ENCODE results near the gene SLC25A33. TPM values are rescaled to one million over a fixed set of nuclear protein-coding genes. Genes with fewer than 3 reads are reported as not detected.

Gene SLC25A33
- total RNA-seq, 2 experiments from 2014 or later = 12.9 to 13.7 TPM

- ChIA-PET POLR2A (no interaction called here), CTCF (interaction anchor here (0.5 to 0.6 kb wide), 2 partner anchors 37 to 429 kb away, joined by 3 read pairs; no protein-coding TSS in a partner anchor)
Measured at GRCh38 chr1:9610548-9610947, 71.3 kb downstream of the SLC25A33 start.

GRCh38 chr1:9611716-9612115, 72.5 kb downstream of the SLC25A33 start:
- ChIA-PET POLR2A (no interaction called here), CTCF (no interaction called here)

DNA sequence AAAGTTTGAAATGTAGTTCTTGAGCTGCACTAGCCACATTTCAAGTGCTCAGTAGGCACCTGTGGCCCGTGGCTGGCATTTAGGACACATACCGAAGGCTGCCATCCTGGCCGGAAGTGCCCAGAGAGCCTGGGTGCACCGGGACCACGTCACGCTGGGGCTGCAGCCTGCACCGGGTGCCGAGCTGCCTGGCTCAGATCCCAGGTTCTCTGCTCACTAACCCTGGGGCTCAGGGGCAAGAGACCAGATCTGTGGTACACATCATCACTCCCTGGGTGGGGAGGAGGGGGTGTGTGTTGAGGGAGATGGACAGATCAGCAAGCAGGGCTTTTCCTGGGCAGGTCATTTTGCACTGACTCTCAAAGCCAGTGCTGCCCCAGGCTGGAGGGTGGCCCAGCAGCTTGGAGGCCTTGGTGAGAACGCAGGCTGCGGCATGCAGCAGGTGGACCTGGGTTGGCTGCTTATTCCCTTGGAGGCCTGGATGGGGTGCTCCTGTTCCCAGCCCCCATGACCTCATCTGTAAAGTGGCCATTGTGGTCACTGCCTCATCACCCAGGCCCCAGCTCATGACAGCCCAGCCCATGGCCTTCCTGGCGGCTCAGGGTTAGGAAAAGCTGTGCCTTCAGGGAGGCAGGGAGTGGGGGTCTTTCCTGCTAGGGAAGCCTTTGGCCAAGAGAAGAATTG, 73.0 kb downstream of the SLC25A33 start:
- ChIA-PET CTCF (no interaction called here), POLR2A (no interaction called here)

- CTCF ChIA-PET = no interaction called here
- POLR2A ChIA-PET = no interaction called here
Measured at GRCh38 chr1:9612871-9613624, 73.8 kb downstream of the SLC25A33 start.

GRCh38 chr1:9613625-9614299, 74.5 kb downstream of the SLC25A33 start:
- ChIA-PET POLR2A (no interaction called here), CTCF (interaction anchor here (0.6 kb wide), 1 partner anchor 108 kb away, joined by 3 read pairs; no protein-coding TSS in a partner anchor)

DNA sequence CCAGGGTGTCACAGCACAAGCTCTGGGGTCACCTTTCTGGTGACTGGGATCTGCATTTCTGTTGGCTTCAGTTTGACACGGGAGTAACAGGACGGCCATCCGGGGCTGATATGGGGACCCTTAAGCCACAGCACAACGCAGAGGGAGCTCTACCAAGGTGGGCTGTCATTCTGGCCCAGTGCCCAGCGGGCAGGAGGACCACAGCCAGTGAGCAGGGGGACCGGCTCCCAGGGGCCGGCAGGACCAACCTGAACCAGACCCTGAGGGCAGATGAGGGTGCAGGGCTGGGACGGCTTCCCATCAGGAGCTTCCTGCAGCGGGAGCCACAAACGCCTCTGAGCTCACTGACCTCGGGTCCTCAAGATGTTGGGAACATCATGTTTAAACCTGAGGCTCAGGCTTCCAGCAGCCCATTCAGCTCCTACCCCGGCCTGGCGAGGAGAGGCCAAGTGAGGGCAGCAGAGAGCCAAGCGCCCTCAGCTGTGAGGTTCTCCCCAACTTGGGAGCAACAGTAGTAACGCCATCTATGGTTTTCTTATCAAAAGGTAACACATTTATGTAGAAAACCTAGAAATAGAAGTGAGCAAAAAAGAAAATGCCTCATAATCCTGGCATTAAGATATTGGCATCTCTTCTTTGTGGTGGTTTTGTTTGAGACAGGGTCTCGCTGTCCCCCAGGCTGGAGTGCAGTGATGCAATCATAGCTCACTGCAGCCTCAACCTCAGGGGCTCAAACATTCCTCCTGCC, 76.2 kb downstream of the SLC25A33 start:
- CTCF ChIA-PET = interaction anchor here (0.5 to 2.0 kb wide), 11 partner anchors 8 to 168 kb away, joined by 3 to 8 read pairs (median 3); no protein-coding TSS in a partner anchor
- POLR2A ChIA-PET = interaction anchor here (0.7 kb wide), 1 partner anchor 1497 kb away, joined by 3 read pairs; no protein-coding TSS in a partner anchor

DNA sequence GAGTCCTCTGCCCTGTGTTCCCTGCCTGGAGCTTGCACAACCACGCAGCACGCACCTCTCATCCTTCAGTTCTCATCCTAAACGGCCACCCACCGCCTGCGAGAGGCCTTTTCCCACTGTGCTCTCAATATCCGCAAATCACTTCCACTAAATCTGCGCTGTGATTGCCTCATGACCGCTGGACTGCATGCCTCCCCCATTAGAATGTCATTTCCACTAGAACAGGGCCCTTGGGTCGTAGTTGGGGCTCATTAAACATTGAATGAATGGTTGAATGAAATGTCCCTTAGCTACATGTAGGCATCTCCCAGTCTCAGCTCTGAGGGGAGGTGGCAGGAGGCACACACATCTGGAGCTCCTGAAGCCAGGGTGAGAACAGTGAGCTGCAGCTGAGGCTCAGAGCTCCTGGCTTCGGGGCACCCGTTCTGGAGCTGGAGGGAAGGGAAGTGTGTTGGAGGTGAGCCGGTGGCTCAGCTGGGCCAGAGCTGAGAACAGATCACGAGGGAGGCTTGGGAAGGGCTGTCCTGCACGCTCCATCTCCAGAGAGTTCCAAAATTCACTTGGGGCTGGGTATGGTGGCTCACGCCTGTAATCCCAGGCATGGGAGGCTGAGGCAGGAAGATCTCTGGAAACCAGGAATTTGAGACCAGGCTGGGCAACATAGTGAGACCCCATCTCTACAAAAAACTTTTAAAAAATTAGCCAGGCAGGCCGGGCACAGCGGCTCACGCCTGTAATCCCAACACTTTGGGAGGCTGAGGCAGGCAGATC, 79.8 kb downstream of the SLC25A33 start:
- CTCF ChIA-PET = no interaction called here
- POLR2A ChIA-PET = no interaction called here

- POLR2A ChIA-PET = no interaction called here
- CTCF ChIA-PET = interaction anchor here (1.1 to 2.1 kb wide), 2 partner anchors 10 to 101 kb away, joined by 3 to 4 read pairs; no protein-coding TSS in a partner anchor
Measured at GRCh38 chr1:9621032-9621431, 81.8 kb downstream of the SLC25A33 start.

DNA sequence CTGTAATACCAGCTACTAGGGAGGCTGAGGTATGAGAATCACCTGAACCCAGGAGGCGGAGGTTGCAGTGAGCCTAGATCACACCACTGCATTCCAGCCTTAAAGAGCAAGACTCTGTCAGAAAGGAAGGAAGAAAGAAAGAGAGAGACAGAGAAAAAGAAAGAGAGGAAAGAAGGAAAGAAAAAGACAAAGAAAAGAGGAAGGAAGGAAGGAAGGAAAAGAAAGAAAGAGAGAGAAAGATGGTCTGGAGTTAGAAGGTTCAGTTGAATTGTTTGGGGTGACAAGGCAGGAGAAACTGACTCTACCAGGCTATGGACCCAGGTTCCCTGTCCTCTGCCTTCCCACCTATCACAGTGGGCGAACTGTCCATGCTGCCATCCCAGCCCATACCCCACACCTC, 84.8 kb downstream of the SLC25A33 start:
- ChIA-PET POLR2A (no interaction called here), CTCF (interaction anchor here (0.8 kb wide), 1 partner anchor 9 kb away, joined by 3 read pairs; no protein-coding TSS in a partner anchor)

- ChIA-PET CTCF (interaction anchor here (0.7 to 7.6 kb wide), 3 partner anchors 28 to 283 kb away, joined by 4 to 97 read pairs (median 21); partner anchors contain the start of gene PIK3CD), POLR2A (interaction anchor here (0.7 kb wide), 1 partner anchor 543 kb away, joined by 10 read pairs; no protein-coding TSS in a partner anchor)
Measured at GRCh38 chr1:9625030-9625429, 85.8 kb downstream of the SLC25A33 start.

GRCh38 chr1:9626201-9626608, 86.9 kb downstream of the SLC25A33 start:
- ChIA-PET POLR2A (interaction anchor here (0.5 to 6.8 kb wide), 5 partner anchors 26 to 273 kb away, joined by 3 to 91 read pairs (median 5); partner anchors contain the start of gene PIK3CD), CTCF (interaction anchor here (0.6 to 7.6 kb wide), 24 partner anchors 9 to 1123 kb away, joined by 3 to 97 read pairs (median 6); partner anchors contain the start of gene PIK3CD)

- POLR2A ChIA-PET = interaction anchor here (0.5 to 6.8 kb wide), 10 partner anchors 8 to 91 kb away, joined by 3 to 91 read pairs (median 4); partner anchors contain the start of gene PIK3CD
- CTCF ChIA-PET = interaction anchor here (0.5 to 7.6 kb wide), 17 partner anchors 12 to 286 kb away, joined by 3 to 97 read pairs (median 6); partner anchors contain the start of genes PIK3CD and TMEM201
Measured at GRCh38 chr1:9628541-9629444, 89.5 kb downstream of the SLC25A33 start.

DNA sequence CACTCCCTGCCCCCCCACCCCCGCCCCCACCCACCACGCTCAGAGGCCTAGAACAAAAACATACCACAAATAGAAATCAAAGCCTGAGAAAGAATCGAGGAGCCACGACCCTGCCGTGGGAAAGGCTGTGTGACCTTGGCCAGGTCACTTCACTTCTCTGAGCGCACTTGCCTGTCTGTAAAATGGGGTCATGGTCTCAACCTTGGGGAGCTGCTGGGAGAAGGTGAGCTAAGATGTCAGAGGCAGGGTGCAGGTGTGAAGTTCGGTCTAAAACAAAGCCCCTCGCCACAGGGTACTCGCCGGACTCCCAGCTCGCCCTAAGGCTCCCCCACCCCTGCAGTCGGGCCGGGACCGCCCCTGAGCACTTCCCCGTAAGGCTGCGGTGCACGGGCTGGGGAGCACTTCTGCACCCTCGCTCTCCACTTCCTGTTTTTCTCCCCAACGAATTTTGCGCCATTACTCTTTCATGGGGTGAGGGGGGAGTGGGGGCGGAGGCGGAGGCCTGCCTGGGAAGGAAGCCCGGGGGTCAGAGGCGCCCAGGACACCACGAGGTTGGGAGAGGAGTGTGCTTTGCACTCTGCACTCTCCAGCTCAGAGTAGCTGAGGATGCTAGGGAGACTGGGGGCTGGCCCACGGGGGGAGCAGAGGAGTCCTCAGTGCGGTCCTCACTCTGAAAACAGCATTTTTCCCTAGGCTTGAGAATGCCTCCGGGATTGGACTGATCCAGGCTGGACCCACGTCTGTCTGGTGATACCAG, 90.4 kb downstream of the SLC25A33 start:
- CTCF ChIA-PET = interaction anchor here (0.5 to 7.6 kb wide), 15 partner anchors 12 to 285 kb away, joined by 3 to 97 read pairs (median 6); partner anchors contain the start of genes PIK3CD and TMEM201

GRCh38 chr1:9630331-9631111, 91.3 kb downstream of the SLC25A33 start:
- CTCF ChIA-PET = interaction anchor here (0.6 to 7.6 kb wide), 9 partner anchors 10 to 243 kb away, joined by 3 to 97 read pairs (median 39); partner anchors contain the start of gene PIK3CD
- POLR2A ChIA-PET = interaction anchor here (0.6 to 6.8 kb wide), 4 partner anchors 10 to 85 kb away, joined by 3 to 91 read pairs (median 4); partner anchors contain the start of gene PIK3CD

More for the DNA sequence above, 90.4 kb downstream of the SLC25A33 start:
- POLR2A ChIA-PET = interaction anchor here (0.6 to 6.8 kb wide), 9 partner anchors 7 to 90 kb away, joined by 3 to 91 read pairs (median 4); partner anchors contain the start of gene PIK3CD

DNA sequence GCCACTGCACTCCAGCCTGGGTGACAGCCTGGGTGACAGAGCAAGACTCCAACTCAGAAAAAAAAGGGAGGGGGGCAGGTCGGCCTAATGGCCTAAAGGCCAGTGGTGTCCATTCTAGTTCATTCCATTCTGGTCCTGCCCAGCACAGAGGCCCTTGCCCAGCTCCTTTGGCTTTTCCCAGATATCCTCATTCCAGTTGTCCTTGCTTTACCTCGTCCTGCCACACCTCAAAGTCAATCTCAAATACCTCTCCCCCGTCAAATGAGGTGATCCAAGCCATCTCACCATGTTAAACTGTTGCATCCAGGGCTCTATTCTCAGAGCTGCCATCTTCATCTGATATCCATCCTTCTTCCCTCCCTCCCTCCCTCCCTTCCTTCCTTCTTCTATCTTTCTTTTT, 92.3 kb downstream of the SLC25A33 start:
- CTCF ChIA-PET = interaction anchor here (6.1 to 7.6 kb wide), 2 partner anchors 10 to 22 kb away, joined by 70 to 97 read pairs; partner anchors contain the start of gene PIK3CD
- POLR2A ChIA-PET = interaction anchor here (1.0 to 6.8 kb wide), 2 partner anchors 21 to 84 kb away, joined by 3 to 91 read pairs; partner anchors contain the start of gene PIK3CD

Data from activated CD8-positive, alpha-beta memory T cell treated with anti-CD3 and anti-CD28 coated beads for 36 hours (primary cell).